Keratinocyte (primary cell): ENCODE results near the gene APCDD1L.

Source experiments
- CTCF ChIP-seq, 3 experiments: IDR thresholded peaks in 1 of 3; conservative IDR thresholded peaks in 1 of 3; optimal IDR thresholded peaks in 1 of 3; 2 replicates in 2 of 3; 3 replicates in 1 of 3; pipeline versions ENCODE3 to v1.5.1; 2011; ENCODE audit warnings: low read length in 3 of 3, mild to moderate bottlenecking in 3 of 3, moderate library complexity in 2 of 3, control low read depth in 1 of 3, inconsistent platforms in 1 of 3; ENCODE audit not compliant: insufficient read depth in 2 of 3; ENCODE audit errors: extremely low read depth in 1 of 3
- EZH2 ChIP-seq: IDR thresholded peaks from one replicate; pipeline ENCODE4 v1.6.1; 2012; ENCODE audit warnings: inconsistent platforms, mild to moderate bottlenecking, low read length, moderate library complexity

- no peak for TF ChIP-seq EZH2
- TF ChIP-seq CTCF (optimal IDR thresholded peaks at IDR 0.05 in 1 of 3, IDR thresholded peaks at IDR 0.05 in 1 of 3, conservative IDR thresholded peaks at IDR 0.05 in 1 of 3; ENCODE audit: extremely low read depth in 1 of 3, insufficient read depth in 2 of 3, low read length in 3 of 3) = no peak
Measured at GRCh38 chr20:58497076-58497641, 18.0 kb downstream of the APCDD1L start.
